Retinal pigment epithelial cell (primary cell): ENCODE data around the gene KLK11.

Experiments
- DNase-seq: peaks from one replicate; pipeline ENCODE4 v3.0.0-alpha.2; 2010; ENCODE audit warnings: low read depth
- H3K4me3 ChIP-seq: 2 replicates; pipeline ENCODE4 v1.5.1; 2011; ENCODE audit warnings: mild to moderate bottlenecking, low read length, control low read depth, moderate library complexity
- TF ChIP-seq, protein P1 (sequence below): conservative IDR thresholded peaks from 2 replicates; pipeline ENCODE4 v1.5.1; 2011; ENCODE audit warnings: low read depth, low read length, control low read depth, inconsistent platforms

The KLK11 gene

DNA sequence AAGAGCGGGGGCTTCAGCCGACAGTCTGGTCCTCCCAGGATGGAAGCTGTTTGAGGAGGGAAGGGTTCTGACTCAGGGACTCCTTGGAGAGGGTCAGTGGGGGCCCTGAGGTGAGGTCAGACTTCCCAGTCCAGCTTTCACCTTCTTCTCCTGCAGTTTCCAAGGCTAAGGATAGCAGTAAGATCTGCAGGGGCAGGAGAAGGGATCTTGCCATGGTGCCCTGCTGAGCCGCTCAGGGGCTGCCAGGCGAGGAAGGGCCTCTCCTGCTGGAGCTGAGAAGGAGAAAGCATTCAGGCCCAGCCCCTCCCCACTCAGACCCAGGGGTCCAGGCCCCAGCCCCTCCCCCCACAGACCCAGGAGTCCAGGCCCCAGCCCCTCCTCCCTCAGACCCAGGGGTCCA is 44.2 kb downstream of the KLK11 start:
- no peak for DNase-seq
- TF ChIP-seq, protein P1, sequence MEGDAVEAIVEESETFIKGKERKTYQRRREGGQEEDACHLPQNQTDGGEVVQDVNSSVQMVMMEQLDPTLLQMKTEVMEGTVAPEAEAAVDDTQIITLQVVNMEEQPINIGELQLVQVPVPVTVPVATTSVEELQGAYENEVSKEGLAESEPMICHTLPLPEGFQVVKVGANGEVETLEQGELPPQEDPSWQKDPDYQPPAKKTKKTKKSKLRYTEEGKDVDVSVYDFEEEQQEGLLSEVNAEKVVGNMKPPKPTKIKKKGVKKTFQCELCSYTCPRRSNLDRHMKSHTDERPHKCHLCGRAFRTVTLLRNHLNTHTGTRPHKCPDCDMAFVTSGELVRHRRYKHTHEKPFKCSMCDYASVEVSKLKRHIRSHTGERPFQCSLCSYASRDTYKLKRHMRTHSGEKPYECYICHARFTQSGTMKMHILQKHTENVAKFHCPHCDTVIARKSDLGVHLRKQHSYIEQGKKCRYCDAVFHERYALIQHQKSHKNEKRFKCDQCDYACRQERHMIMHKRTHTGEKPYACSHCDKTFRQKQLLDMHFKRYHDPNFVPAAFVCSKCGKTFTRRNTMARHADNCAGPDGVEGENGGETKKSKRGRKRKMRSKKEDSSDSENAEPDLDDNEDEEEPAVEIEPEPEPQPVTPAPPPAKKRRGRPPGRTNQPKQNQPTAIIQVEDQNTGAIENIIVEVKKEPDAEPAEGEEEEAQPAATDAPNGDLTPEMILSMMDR = no peak
- no peak overlapping the region for H3K4me3 ChIP-seq

DNA sequence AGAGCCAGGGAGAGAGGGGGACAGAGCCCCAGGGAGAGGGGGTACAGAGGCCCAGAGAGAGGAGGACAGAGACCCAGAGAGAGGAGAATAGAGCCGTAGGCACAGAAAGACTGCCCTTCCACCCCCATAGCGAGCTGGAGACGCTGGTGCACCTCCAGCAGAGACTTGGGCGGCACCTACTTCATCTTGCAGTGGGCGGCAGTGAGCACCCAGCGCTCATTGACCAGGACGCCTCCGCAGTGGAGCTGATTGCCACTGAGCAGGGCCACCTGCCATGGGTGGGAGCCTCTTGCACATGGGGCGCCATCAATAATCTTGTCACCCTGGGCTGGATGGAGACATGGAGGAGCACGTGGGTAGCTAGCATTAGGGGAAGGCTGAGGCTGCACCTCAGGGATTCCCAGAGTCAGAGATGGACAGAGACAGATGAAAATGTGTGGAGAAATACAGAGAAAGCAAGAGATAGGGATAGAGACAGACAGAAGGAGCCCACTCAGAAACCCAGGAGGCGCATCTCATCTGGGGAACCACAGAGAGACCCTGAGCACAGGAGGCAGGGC is 44.7 kb downstream of the KLK11 start:
- TF ChIP-seq, protein P1 = no peak

GRCh38 chr19:50980208-50980607 is 46.2 kb downstream of the KLK11 start:
- TF ChIP-seq, protein P1 = no peak
- no peak overlapping the region for H3K4me3 ChIP-seq
- DNase-seq = no peak

More for the DNA sequence above, 44.7 kb downstream of the KLK11 start:
- no peak overlapping the region for H3K4me3 ChIP-seq
- DNase-seq = no peak

- no peak overlapping the region for H3K4me3 ChIP-seq
- TF ChIP-seq, protein P1 = no peak
- DNase-seq = no peak
Observed at GRCh38 chr19:50979758-50980157, 46.7 kb downstream of the KLK11 start.

GRCh38 chr19:50978772-50979390 is 47.5 kb downstream of the KLK11 start:
- TF ChIP-seq, protein P1 = no peak
- no peak overlapping the region for H3K4me3 ChIP-seq
- DNase-seq = no peak

GRCh38 chr19:50977626-50978025 is 48.8 kb downstream of the KLK11 start:
- no peak overlapping the region for H3K4me3 ChIP-seq
- TF ChIP-seq, protein P1 = no peak
- no peak for DNase-seq

GRCh38 chr19:50975766-50976165 is 50.6 kb downstream of the KLK11 start:
- no peak for DNase-seq
- TF ChIP-seq, protein P1 = no peak

More at GRCh38 chr19:50975766-50976165, 50.6 kb downstream of the KLK11 start:
- H3K4me3 ChIP-seq = no peak overlapping the region
